ENCODE measurements around the gene ERG. TPM values are rescaled to one million over a fixed set of nuclear protein-coding genes. Genes with fewer than 3 reads are reported as not detected.

Gene ERG
- total and polyA plus RNA-seq, 2 experiments from 2014 or later: 0.14 to 0.44 TPM

DNA sequence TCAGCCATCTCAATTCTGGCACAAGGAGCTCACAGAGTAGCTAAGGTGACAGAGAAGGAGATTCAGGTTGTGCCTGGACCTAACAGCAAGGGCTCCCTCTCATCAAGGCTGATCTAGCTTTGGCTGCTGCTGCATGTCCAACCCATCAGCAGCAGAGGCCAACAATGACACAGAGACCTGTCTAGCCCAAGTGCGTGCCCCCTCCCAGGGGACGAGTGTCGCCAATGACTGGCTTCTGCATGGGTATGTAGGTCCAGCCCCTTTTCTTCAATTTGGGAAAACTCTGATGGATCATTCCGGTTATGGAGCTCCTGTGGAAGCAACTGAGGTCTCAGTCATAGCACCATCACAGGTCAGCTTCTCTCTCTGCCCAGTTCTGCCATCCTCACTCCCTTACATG is 158.1 kb downstream of the ERG start (continued):
- TF ChIP-seq EZH2phosphoT487 (IDR thresholded peaks at IDR 0.05; ENCODE audit: unreplicated experiment): no peak
- TF ChIP-seq NANOG (IDR thresholded peaks at IDR 0.05; ENCODE audit: borderline replicate concordance): no peak
- no peak for TF ChIP-seq POLR2AphosphoS5 (IDR thresholded peaks at IDR 0.05; ENCODE audit: low read depth)
- TF ChIP-seq, protein P1, sequence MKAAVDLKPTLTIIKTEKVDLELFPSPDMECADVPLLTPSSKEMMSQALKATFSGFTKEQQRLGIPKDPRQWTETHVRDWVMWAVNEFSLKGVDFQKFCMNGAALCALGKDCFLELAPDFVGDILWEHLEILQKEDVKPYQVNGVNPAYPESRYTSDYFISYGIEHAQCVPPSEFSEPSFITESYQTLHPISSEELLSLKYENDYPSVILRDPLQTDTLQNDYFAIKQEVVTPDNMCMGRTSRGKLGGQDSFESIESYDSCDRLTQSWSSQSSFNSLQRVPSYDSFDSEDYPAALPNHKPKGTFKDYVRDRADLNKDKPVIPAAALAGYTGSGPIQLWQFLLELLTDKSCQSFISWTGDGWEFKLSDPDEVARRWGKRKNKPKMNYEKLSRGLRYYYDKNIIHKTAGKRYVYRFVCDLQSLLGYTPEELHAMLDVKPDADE (IDR thresholded peaks at IDR 0.05): no peak
- TF ChIP-seq, protein P2, sequence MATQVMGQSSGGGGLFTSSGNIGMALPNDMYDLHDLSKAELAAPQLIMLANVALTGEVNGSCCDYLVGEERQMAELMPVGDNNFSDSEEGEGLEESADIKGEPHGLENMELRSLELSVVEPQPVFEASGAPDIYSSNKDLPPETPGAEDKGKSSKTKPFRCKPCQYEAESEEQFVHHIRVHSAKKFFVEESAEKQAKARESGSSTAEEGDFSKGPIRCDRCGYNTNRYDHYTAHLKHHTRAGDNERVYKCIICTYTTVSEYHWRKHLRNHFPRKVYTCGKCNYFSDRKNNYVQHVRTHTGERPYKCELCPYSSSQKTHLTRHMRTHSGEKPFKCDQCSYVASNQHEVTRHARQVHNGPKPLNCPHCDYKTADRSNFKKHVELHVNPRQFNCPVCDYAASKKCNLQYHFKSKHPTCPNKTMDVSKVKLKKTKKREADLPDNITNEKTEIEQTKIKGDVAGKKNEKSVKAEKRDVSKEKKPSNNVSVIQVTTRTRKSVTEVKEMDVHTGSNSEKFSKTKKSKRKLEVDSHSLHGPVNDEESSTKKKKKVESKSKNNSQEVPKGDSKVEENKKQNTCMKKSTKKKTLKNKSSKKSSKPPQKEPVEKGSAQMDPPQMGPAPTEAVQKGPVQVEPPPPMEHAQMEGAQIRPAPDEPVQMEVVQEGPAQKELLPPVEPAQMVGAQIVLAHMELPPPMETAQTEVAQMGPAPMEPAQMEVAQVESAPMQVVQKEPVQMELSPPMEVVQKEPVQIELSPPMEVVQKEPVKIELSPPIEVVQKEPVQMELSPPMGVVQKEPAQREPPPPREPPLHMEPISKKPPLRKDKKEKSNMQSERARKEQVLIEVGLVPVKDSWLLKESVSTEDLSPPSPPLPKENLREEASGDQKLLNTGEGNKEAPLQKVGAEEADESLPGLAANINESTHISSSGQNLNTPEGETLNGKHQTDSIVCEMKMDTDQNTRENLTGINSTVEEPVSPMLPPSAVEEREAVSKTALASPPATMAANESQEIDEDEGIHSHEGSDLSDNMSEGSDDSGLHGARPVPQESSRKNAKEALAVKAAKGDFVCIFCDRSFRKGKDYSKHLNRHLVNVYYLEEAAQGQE (IDR thresholded peaks at IDR 0.05; ENCODE audit: unreplicated experiment): no peak
- no peak for TF ChIP-seq JUNB (IDR thresholded peaks at IDR 0.05; ENCODE audit: unreplicated experiment)

DNA sequence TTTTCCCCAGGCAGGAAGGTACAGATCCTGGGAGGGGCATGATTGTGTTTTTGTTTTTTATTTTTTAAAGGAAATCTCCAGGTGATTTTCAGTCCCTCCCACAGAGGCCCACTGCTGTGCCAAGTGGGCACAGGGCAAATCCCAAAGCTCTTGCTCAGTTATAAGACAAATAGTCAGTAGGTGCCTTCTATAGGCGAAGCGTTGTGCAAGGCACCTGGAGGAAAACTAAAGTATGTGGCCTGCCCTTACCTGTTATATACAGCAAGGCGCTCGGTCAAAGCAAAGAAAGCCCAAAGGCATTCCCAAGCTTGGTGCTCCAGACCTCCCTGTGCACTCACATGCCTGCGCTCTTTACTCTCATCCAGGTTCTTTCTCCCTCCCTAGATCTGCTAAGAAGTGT is 160.5 kb downstream of the ERG start:
- H3K27ac Mint-ChIP-seq: no peak overlapping the region
- H3K79me2 ChIP-seq (replicated peaks; ENCODE audit: insufficient read depth): no peaks in the 10 kb centered on the region
- no peak for TF ChIP-seq EZH2phosphoT487 (IDR thresholded peaks at IDR 0.05; ENCODE audit: unreplicated experiment)
- no peak for TF ChIP-seq JUNB (IDR thresholded peaks at IDR 0.05; ENCODE audit: unreplicated experiment)
- no peak for TF ChIP-seq EZH2 (IDR thresholded peaks at IDR 0.05; ENCODE audit: low read depth, unreplicated experiment)
- TF ChIP-seq, protein P3, sequence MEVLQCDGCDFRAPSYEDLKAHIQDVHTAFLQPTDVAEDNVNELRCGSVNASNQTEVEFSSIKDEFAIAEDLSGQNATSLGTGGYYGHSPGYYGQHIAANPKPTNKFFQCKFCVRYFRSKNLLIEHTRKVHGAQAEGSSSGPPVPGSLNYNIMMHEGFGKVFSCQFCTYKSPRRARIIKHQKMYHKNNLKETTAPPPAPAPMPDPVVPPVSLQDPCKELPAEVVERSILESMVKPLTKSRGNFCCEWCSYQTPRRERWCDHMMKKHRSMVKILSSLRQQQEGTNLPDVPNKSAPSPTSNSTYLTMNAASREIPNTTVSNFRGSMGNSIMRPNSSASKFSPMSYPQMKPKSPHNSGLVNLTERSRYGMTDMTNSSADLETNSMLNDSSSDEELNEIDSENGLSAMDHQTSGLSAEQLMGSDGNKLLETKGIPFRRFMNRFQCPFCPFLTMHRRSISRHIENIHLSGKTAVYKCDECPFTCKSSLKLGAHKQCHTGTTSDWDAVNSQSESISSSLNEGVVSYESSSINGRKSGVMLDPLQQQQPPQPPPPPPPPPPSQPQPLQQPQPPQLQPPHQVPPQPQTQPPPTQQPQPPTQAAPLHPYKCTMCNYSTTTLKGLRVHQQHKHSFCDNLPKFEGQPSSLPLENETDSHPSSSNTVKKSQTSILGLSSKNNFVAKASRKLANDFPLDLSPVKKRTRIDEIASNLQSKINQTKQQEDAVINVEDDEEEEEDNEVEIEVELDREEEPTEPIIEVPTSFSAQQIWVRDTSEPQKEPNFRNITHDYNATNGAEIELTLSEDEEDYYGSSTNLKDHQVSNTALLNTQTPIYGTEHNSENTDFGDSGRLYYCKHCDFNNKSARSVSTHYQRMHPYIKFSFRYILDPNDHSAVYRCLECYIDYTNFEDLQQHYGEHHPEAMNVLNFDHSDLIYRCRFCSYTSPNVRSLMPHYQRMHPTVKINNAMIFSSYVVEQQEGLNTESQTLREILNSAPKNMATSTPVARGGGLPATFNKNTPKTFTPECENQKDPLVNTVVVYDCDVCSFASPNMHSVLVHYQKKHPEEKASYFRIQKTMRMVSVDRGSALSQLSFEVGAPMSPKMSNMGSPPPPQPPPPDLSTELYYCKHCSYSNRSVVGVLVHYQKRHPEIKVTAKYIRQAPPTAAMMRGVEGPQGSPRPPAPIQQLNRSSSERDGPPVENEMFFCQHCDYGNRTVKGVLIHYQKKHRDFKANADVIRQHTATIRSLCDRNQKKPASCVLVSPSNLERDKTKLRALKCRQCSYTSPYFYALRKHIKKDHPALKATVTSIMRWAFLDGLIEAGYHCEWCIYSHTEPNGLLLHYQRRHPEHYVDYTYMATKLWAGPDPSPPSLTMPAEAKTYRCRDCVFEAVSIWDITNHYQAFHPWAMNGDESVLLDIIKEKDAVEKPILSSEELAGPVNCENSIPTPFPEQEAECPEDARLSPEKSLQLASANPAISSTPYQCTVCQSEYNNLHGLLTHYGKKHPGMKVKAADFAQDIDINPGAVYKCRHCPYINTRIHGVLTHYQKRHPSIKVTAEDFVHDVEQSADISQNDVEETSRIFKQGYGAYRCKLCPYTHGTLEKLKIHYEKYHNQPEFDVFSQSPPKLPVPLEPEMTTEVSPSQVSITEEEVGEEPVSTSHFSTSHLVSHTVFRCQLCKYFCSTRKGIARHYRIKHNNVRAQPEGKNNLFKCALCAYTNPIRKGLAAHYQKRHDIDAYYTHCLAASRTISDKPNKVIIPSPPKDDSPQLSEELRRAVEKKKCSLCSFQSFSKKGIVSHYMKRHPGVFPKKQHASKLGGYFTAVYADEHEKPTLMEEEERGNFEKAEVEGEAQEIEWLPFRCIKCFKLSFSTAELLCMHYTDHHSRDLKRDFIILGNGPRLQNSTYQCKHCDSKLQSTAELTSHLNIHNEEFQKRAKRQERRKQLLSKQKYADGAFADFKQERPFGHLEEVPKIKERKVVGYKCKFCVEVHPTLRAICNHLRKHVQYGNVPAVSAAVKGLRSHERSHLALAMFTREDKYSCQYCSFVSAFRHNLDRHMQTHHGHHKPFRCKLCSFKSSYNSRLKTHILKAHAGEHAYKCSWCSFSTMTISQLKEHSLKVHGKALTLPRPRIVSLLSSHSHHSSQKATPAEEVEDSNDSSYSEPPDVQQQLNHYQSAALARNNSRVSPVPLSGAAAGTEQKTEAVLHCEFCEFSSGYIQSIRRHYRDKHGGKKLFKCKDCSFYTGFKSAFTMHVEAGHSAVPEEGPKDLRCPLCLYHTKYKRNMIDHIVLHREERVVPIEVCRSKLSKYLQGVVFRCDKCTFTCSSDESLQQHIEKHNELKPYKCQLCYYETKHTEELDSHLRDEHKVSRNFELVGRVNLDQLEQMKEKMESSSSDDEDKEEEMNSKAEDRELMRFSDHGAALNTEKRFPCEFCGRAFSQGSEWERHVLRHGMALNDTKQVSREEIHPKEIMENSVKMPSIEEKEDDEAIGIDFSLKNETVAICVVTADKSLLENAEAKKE (CRISPR knock-in tag; IDR thresholded peaks at IDR 0.05): no peak
- TF ChIP-seq STAT1 (IDR thresholded peaks at IDR 0.05; ENCODE audit: unreplicated experiment): no peak
- no peak for TF ChIP-seq ZNF114 (CRISPR knock-in tag; IDR thresholded peaks at IDR 0.05)
- TF ChIP-seq, protein P2 (IDR thresholded peaks at IDR 0.05; ENCODE audit: unreplicated experiment): no peak
- no peaks in the 10 kb centered on the region for H3K9me3 Mint-ChIP-seq
- no peaks in the 10 kb centered on the region for H3K27me3 ChIP-seq (ENCODE audit: insufficient read depth)
- no peaks in the 10 kb centered on the region for H4K20me1 ChIP-seq (replicated peaks; ENCODE audit: insufficient read depth)
- ATAC-seq (no peak), DNase-seq (ENCODE audit: low spot score) (no peak)
- peaks cover 8% of the 10 kb centered on the region; the same call in 1 of the 2 replicates for H3K9me2 ChIP-seq (ENCODE audit: insufficient read depth)
- peaks cover 4% of the 10 kb centered on the region for H3K27me3 Mint-ChIP-seq (ENCODE audit: insufficient read depth, low read depth, poor library complexity)
- H3K4me3 ChIP-seq: no peak overlapping the region
- no peaks in the 10 kb centered on the region for H3F3A ChIP-seq (replicated peaks; ENCODE audit: low read depth)
- no peaks in the 10 kb centered on the region for H3K36me3 Mint-ChIP-seq (ENCODE audit: low read depth)
- H3K36me3 ChIP-seq (ENCODE audit: insufficient read depth): no peaks in the 10 kb centered on the region
- no peaks in the 10 kb centered on the region for H3K4me1 ChIP-seq (ENCODE audit: insufficient read depth)
- peak overlapping the region; percentile 76; the same call in 1 of the 2 replicates for H2AFZ ChIP-seq
- H3K4me1 Mint-ChIP-seq: no peaks in the 10 kb centered on the region
- H3K4me2 ChIP-seq: no peak overlapping the region
- no peak overlapping the region for H3K27ac ChIP-seq (ENCODE audit: low read depth)
- H3K4me3 Mint-ChIP-seq: no peak overlapping the region
